ENCODE data around the gene HEATR5A.
A peak's percentile ranks its signal among the peaks of the same experiment; 100 is the strongest.

The HEATR5A gene

GRCh38 chr14:31360919-31361662 lies 59.3 kb downstream of the HEATR5A start:
- DNase-seq (ENCODE audit: low spot score) = no peak
- no peak for TF ChIP-seq CTCF (IDR thresholded peaks at IDR 0.05; ENCODE audit: extremely low read depth, missing control alignments)

DNA sequence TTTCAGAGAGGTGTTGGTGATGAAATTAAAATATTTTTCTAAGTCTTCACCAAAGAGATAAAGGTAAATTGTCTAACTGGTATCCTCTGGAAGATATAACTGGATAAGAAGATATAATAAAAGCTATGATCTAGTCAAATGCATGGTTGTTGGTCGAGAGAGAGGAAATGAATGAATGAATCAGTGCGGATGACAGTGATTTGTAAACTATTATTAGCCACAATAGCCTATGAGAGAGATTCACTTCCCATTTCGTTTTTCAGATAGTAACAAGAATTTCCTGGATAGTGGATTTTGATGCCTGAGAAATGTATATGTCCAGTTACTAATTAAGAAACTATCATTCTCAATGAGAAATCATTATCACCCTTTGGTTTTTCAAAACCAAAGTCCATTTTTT lies 63.1 kb downstream of the HEATR5A start:
- DNase-seq (ENCODE audit: low spot score) = peak; percentile 4
- TF ChIP-seq CTCF (IDR thresholded peaks at IDR 0.05; ENCODE audit: extremely low read depth, missing control alignments) = no peak

DNA sequence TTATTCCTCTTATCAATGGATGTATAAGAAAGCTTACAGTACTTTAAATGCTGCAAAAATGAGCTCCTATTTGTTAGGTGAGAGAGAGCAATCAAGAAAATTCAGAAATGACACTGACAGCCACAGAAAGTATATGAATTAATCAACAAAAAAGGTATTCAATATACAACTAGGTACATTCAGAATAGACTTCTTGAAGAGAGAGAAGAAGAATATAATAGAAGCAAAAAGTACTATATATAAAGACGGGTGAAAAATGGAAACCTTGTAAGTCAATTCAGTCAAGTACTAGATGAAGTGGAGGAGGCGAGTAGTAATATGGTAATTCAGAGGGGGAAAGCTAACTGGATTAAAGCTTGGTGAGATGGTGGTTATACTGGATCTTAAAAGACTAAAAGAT lies 74.3 kb downstream of the HEATR5A start:
- no peak for TF ChIP-seq CTCF (IDR thresholded peaks at IDR 0.05; ENCODE audit: extremely low read depth, missing control alignments)
- DNase-seq (ENCODE audit: low spot score) = no peak

GRCh38 chr14:31341280-31341679 lies 79.1 kb downstream of the HEATR5A start:
- no peak for TF ChIP-seq CTCF (IDR thresholded peaks at IDR 0.05; ENCODE audit: extremely low read depth, missing control alignments)
- no peak for DNase-seq (ENCODE audit: low spot score)

DNA sequence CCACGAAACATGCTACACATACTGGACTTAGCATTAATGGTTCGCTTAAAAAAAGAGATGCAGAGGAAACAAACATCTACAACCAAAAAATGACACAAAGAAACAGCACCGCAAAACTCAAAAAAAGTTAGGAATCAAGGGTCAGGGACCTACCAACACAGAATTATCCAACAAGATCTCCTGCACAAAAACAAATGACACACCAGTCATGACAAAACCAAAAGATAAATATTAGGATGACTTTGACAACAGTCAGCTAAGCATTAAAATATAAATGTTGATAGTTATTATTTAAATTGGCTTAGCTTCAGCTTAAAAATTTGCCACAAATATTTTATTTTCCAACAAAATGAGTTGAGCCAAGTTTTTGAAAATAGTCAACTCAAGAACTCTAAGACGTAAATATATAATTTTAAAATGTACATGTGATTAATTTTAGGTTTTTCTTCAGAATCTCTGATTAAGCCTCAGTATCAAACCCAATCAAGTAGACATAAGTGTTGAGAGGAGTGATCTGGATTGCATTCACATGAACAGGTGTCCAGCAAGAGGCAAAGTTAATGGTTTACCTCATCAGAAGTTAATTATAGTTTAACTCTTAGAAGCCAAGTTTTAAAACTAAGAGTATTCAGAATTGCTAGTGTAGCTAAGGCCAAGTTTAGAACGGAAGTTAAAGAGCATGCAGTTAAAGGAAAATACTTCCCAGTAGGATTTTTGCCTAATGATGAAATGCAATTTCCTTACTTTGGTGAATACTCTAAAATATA lies 79.9 kb downstream of the HEATR5A start:
- no peak for TF ChIP-seq CTCF (IDR thresholded peaks at IDR 0.05; ENCODE audit: extremely low read depth, missing control alignments)
- no peak for DNase-seq (ENCODE audit: low spot score)

- TF ChIP-seq CTCF (IDR thresholded peaks at IDR 0.05; ENCODE audit: extremely low read depth, missing control alignments) = no peak
- DNase-seq (ENCODE audit: low spot score) = no peak
Observed at GRCh38 chr14:31339743-31340142, 80.6 kb downstream of the HEATR5A start.

GRCh38 chr14:31337331-31337730 lies 83.0 kb downstream of the HEATR5A start:
- TF ChIP-seq CTCF (IDR thresholded peaks at IDR 0.05; ENCODE audit: extremely low read depth, missing control alignments) = no peak
- no peak for DNase-seq (ENCODE audit: low spot score)
